Stimulated activated CD4-positive, alpha-beta T cell treated with anti-CD3 and anti-CD28 coated beads, Interleukin-1b, Interleukin-23, amount 100 ng/mL, for 24 hours (primary cell): Measurements from ENCODE around the gene CLOCK.

ENCODE experiments used
- DNase-seq, 4 experiments: peaks; one replicate each; pipeline ENCODE4 v3.0.0-alpha.2; 2020; ENCODE audit warnings: low read depth in 4 of 4, low spot score in 1 of 4

Gene CLOCK

GRCh38 chr4:55424791-55425190 is 121.9 kb downstream of the CLOCK start:
- no peak for DNase-seq

- DNase-seq: no peak
Measured at GRCh38 chr4:55416176-55416575, 130.5 kb downstream of the CLOCK start.

- DNase-seq: no peak
Measured at GRCh38 chr4:55411621-55412020, 135.1 kb downstream of the CLOCK start.

- DNase-seq: no peak
Measured at GRCh38 chr4:55410431-55410830, 136.3 kb downstream of the CLOCK start.

DNA sequence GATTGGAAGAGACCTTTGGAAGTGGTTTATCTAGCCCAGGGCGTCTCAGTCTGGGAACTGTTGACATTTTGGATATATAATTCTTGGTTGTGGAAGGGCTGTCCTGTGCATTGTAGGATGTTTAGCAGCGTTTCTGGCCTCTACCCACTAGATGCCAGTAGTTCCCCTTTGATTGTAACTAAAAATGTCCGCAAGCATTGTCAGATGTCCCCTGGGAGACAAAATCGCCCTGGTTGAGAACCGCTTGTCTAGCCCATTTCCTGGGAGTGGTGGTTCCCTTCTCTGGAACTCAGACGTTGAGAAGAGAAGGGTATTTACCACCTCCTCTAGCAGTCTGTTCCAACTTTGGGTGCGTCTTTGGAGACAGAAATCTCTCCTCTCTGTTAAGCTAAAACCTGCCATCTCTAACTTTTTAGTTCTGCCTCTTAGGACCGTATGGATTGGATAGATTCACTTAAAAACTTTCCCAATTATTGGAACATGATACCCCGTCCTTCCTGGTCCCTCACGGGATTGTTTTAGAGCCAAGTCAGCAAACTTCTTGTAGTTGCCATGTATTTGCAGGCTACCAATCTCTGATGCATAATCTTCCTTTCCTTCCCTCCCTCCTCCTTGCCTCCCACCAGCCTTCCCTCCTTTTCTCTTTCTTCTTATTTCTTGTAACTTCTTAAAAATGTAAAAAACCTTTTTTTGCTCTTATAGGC is 137.1 kb downstream of the CLOCK start:
- DNase-seq: no peak

DNA sequence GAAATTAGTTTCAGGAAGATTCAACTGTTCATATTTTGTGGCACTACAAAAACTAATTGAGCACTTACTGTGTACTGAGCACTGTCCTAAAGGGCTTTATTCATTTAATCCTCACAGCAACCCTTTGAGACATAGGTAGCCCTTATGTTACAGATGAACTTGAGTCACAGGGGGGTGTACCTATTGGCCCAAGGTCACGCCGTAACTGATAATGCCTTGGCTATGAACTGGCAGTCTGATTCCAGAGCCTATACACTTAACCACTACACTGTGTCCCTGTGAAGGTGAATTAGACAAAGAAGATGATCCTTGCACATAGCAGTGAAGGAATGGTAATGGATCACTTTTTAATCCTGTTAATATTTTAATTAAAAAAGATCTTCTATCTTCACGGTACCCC is 138.9 kb downstream of the CLOCK start:
- no peak for DNase-seq

- no peak for DNase-seq
Measured at GRCh38 chr4:55407119-55407518, 139.6 kb downstream of the CLOCK start.

DNA sequence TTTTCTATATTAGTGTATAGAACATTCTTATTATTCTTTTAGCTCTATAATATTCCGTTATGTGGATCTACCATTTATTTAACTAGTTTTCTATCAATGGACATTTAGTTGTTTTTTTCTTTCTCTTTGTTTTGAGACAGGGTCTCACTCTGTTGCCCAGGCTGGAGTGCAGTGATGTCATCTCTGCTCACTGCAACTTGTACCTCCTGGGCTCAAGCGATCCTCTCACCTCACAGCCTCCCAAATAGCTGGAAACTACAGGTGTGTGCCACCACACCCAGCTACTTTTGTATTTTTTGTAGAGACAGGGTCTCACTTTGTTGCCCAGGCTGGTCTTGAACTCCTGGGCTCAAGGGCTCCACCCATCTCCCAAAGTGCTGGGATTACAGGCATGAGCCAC is 140.2 kb downstream of the CLOCK start:
- DNase-seq: no peak

DNA sequence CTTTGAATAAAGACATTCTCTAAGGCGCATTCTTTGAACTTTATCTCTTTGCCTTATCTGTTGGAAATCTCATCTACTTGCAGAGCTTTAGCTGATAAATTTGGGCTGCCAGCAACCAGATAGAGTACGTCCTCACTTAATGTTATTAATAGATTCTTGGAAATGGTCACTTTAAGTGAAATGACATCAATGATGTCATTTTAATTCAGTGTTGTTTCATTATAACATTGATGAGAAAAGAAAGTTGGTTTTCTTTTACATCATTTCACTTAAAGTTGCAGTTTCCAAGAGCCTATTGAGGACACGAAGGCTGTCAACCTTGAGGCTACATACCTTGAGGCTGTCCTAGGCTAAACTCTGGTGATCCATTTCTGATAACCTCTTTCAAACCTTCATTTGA is 141.6 kb downstream of the CLOCK start:
- no peak for DNase-seq

GRCh38 chr4:55399581-55399980 is 147.1 kb downstream of the CLOCK start:
- no peak for DNase-seq

- DNase-seq: no peak
Measured at GRCh38 chr4:55398966-55399365, 147.7 kb downstream of the CLOCK start.

GRCh38 chr4:55398461-55398860 is 148.2 kb downstream of the CLOCK start:
- DNase-seq: no peak

GRCh38 chr4:55397520-55398321 is 149.0 kb downstream of the CLOCK start:
- no peak for DNase-seq

DNA sequence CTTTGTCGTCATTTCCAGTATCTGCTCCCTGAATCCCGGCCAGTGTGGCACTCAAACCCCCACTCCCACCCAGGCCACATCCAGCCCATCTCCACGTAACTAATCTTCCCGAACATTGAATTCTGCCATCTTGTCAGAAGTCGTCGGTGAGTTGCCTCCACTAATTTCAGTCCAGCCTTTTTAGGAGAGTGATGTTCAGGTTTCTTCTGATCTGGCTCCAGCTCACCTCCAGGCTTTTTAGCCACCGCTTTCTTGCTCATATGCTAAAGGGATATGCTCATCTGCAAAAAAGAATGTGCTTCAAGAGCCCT is 149.6 kb downstream of the CLOCK start:
- no peak for DNase-seq

DNA sequence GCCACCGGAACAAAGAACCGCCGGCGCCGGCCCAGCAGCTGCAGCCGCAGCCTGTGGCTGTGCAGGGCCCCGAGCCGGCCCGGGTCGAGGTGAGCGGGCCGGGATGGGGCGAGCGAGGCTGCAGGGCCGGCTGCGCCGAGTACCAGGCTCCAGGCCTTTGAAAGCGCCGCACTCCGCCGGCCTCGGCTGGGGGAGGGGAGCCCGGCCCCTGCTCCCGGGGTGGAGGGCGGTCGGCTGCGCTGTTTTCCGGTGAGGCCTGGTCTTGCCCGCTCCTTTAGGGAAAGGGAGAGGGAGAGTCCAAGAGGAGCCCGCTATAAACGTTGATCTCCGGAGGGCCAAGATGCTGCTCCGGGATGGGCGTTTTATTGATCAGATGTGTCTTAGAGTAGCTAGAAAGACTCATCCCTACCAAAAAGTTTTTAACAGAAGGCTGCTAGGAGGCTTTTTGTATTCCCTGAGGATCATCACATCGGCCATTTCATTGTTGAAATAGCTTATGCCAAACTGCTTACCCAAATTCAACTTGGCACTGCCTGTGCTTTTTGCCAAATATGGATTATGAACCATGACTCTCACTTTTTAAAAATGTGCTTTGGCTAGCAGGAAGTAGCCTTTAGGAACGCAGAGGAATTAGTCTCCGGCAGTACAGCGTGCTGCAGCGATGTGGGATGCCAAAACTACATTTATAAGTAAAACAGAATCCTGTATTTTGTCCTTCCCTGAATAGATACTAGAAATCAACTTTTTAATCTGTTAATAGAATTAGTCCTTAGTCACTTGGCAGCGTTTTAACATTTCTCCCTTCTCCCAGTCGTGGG is 150.2 kb downstream of the CLOCK start:
- peak in 1 of 4 experiments; percentile 14 for DNase-seq

DNA sequence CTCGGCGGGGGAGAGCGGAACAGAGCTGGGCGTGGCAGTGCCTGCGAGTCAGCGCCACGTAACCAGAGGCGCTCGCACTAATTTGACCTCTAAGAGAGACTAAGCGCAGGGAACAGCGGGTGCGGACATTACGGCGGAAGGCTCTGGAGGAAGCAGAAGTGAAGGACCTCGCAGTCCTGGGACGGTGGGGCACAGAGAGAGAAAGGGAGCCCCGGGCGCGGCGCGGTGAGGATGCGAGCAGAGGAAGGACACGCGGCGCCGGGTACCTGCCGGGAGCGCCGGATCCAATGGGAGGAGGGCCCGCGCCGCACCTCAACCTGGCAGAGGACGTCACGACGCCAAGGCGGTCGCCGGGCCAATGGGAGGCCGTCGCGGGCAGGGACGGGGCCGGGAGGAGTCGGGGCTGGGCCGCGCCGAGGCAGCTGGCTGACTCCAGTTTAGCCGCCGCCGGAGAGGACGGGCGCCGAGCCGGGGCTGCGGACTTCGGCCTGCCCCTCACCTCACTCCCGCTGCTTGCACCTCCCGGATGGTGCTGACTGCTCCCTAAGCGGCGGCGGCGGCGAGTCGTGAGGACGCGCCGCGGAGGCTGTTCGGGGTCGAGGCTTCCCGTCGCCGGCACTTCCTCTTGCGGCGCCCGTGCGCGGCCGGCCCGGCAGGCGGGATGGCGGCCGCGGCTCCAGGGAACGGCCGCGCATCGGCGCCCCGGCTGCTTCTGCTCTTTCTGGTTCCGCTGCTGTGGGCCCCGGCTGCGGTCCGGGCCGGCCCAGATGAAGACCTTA is 151.0 kb downstream of the CLOCK start, which contains the start of gene TMEM165:
Gene TMEM165, plus strand, starts transcription at position 429 of the 779 bp plus-strand sequence. Its CDS starts 233 bp downstream, at position 662.
- peak; percentile 73 to 87 (median 80) for DNase-seq

GRCh38 chr4:55395218-55395528 is 151.5 kb downstream of the CLOCK start:
- no peak for DNase-seq

GRCh38 chr4:55393461-55394320 is 153.0 kb downstream of the CLOCK start:
- DNase-seq: no peak

DNA sequence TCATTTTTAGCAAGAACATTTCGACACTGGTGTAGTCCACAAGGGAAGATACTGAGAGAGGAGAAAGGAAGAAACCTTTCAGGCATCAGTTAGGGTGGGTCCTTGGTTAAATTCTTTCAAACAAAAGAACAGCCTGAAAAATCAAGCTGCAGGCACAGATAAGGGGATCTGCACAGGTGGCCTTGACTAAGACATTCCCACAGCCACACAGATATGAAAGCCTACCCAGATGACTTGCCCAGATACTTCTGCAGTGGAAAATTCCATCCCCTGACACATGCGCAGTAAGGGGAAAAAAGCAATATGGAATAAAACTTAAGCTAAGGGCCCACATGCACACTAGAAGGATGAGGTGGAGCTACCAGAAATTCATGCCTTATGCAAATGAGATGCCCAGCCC is 159.9 kb downstream of the CLOCK start:
- DNase-seq: no peak

GRCh38 chr4:55386073-55386472 is 160.6 kb downstream of the CLOCK start:
- DNase-seq: no peak
